Measurements from ENCODE around the gene ZNF792. TPM values are rescaled to one million over a fixed set of nuclear protein-coding genes. Genes with fewer than 3 reads are reported as not detected.
"Not testable (repeated sequence)": the region's sequence is repeated elsewhere in the genome, so short reads cannot be mapped to it uniquely, and the experiment has no call there.

Gene ZNF792
- total RNA-seq, 1 donor from 2014 or later = 19.0 TPM

- not testable (repeated sequence) for DNase-seq
Measured at GRCh38 chr19:34920090-34920786, 43.8 kb downstream of the ZNF792 start.

GRCh38 chr19:34918190-34918589 lies 45.8 kb downstream of the ZNF792 start:
- DNase-seq = no peak

- not testable (repeated sequence) for DNase-seq
Measured at GRCh38 chr19:34917144-34917543, 46.9 kb downstream of the ZNF792 start.

- no peak for DNase-seq
Measured at GRCh38 chr19:34910770-34911169, 53.3 kb downstream of the ZNF792 start.

Other genes with a start within 250 kb of the ZNF792 start
- gene ZNF181, start 230.0 kb downstream of the ZNF792 start, total RNA-seq = 53.0 TPM
- gene ZNF599, start 191.0 kb downstream of the ZNF792 start, total RNA-seq = 12.2 TPM
- 9.8 TPM for gene ZNF30, start 37.3 kb downstream of the ZNF792 start, total RNA-seq
- 29.6 TPM for gene GRAMD1A, start 36.1 kb upstream of the ZNF792 start, total RNA-seq
- gene SCN1B, start 66.2 kb upstream of the ZNF792 start, total RNA-seq = 1.1 TPM
- gene HPN, start 77.5 kb upstream of the ZNF792 start, total RNA-seq = not detected
- not detected for gene FXYD3, start 151.6 kb upstream of the ZNF792 start, total RNA-seq
- gene LGI4, start 170.8 kb upstream of the ZNF792 start, total RNA-seq = 14.2 TPM
- gene FXYD1, start 174.6 kb upstream of the ZNF792 start, total RNA-seq = not detected
- gene FXYD7, start 179.0 kb upstream of the ZNF792 start, total RNA-seq = 24.0 TPM
- not detected for gene FXYD5, start 190.5 kb upstream of the ZNF792 start, total RNA-seq